ENCODE measurements around the gene CDT1.

The CDT1 gene

GRCh38 chr16:88856828-88857727 lies 53.5 kb downstream of the CDT1 start, which contains the start of the genes GALNS and TRAPPC2L:
GALNS (minus strand) TSS chr16:88856947; CDS start chr16:88856877, 70 bp downstream.
TRAPPC2L (plus strand) TSS chr16:88857127; CDS start chr16:88857151, 24 bp downstream.
- Histone ChIP-seq H3K27ac (ENCODE audit: insufficient read depth, low read depth, low read length, poor library complexity, severe bottlenecking) (peak within 1 kb of the TSS; percentile 60), H3K4me3 (ENCODE audit: insufficient read depth, low read depth, low read length) (peak within 1 kb of the TSS; percentile 98), H3K27me3 (ENCODE audit: control insufficient read depth, insufficient read depth, low read length, poor library complexity, severe bottlenecking) (no peaks in the 10 kb centered on the region), H3K9me3 (ENCODE audit: control insufficient read depth, low read length) (no peaks in the 10 kb centered on the region), H3K4me1 (ENCODE audit: control insufficient read depth, insufficient read depth, low read length) (peaks cover 10% of the 10 kb centered on the region), H3K36me3 (ENCODE audit: control insufficient read depth, insufficient read depth, low read length) (peaks cover 13% of the 10 kb centered on the region)
- 0 to 1% methylated on average over 87 of the region's 87 CpGs for WGBS, 2 experiments

GRCh38 chr16:88857728-88858339 lies 54.2 kb downstream of the CDT1 start:
- Histone ChIP-seq H3K9me3 (ENCODE audit: control insufficient read depth, low read length) (no peaks in the 10 kb centered on the region), H3K4me3 (ENCODE audit: insufficient read depth, low read depth, low read length) (peak overlapping the region; percentile 98), H3K36me3 (ENCODE audit: control insufficient read depth, insufficient read depth, low read length) (peaks cover 13% of the 10 kb centered on the region), H3K4me1 (ENCODE audit: control insufficient read depth, insufficient read depth, low read length) (peaks cover 10% of the 10 kb centered on the region), H3K27ac (ENCODE audit: insufficient read depth, low read depth, low read length, poor library complexity, severe bottlenecking) (no peak overlapping the region), H3K27me3 (ENCODE audit: control insufficient read depth, insufficient read depth, low read length, poor library complexity, severe bottlenecking) (no peaks in the 10 kb centered on the region)
- WGBS, 2 experiments: 19 to 21% methylated on average over 12 of the region's 12 CpGs

Measured in ectodermal cell (in vitro differentiated cells).